Measurements from ENCODE around the gene LAIR2.

DNA sequence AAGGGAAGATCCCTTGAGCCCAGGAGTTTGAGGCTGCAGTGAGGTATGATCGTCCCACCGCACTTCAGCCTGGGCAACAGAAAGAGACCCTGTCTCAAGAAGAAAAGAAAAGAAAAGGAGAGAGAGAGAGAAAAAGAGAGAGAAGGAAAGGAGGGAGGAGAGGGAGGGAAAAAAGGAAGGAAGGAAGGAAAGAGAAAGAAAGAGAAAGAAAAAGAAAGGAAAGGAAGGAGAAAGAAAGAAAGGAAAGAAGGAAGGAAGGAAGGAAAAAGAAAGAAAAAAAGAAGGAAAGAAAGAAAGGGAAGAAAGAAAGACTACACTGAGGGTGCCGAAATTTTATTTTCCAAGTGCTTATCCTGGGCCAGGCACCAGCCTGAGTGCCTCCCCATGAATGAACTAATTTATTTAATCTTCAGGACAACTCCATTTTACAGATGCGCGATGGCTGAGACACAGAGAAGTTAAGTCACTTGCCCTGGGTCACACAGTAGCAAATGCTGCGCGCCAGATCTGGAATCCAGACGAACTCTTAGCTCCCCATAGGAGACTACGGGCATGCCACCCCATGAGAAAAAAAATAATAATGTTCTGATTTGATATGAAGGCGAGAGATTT lies 32.2 kb upstream of the LAIR2 start:
- TF ChIP-seq, protein P1, sequence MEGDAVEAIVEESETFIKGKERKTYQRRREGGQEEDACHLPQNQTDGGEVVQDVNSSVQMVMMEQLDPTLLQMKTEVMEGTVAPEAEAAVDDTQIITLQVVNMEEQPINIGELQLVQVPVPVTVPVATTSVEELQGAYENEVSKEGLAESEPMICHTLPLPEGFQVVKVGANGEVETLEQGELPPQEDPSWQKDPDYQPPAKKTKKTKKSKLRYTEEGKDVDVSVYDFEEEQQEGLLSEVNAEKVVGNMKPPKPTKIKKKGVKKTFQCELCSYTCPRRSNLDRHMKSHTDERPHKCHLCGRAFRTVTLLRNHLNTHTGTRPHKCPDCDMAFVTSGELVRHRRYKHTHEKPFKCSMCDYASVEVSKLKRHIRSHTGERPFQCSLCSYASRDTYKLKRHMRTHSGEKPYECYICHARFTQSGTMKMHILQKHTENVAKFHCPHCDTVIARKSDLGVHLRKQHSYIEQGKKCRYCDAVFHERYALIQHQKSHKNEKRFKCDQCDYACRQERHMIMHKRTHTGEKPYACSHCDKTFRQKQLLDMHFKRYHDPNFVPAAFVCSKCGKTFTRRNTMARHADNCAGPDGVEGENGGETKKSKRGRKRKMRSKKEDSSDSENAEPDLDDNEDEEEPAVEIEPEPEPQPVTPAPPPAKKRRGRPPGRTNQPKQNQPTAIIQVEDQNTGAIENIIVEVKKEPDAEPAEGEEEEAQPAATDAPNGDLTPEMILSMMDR (IDR thresholded peaks at IDR 0.05): no peak
- TF ChIP-seq POLR2A (IDR thresholded peaks at IDR 0.05): no peak
